ENCODE data around the gene BICDL2.

BICDL2 gene

GRCh38 chr16:3017794-3018506, 18.8 kb downstream of the BICDL2 start, which contains the start of gene CLDN6:
Gene CLDN6 (minus strand): TSS chr16:3018183. CDS start chr16:3016021, 2,162 bp downstream.
- POLR2A ChIA-PET, result interaction anchor here (1.0 to 7.2 kb wide), 8 partner anchors 8 to 117 kb away, joined by 3 to 60 read pairs (median 9); partner anchors contain the start of genes ZNF205 and ZNF213
- TF ChIP-seq TARDBP (IDR thresholded peaks at IDR 0.05) (no peak), ELF4 (IDR thresholded peaks at IDR 0.05) (no peak), LEF1 (IDR thresholded peaks at IDR 0.05; ENCODE audit: borderline replicate concordance) (no peak), CTBP1 (IDR thresholded peaks at IDR 0.05; ENCODE audit: borderline replicate concordance) (no peak), BHLHE40 (IDR thresholded peaks at IDR 0.05; ENCODE audit: borderline replicate concordance) (no peak), NFRKB (IDR thresholded peaks at IDR 0.05) (no peak), SUZ12 (IDR thresholded peaks at IDR 0.05) (no peak), FOXM1 (IDR thresholded peaks at IDR 0.05; ENCODE audit: borderline replicate concordance) (no peak), SP1 (IDR thresholded peaks at IDR 0.05) (no peak), L3MBTL2 (conservative IDR thresholded peaks at IDR 0.05) (no peak), PKNOX1 (IDR thresholded peaks at IDR 0.05) (no peak), FOXK2 (IDR thresholded peaks at IDR 0.05) (no peak), ZNF384 (IDR thresholded peaks at IDR 0.05) (no peak), HDGF (IDR thresholded peaks at IDR 0.05; ENCODE audit: borderline replicate concordance) (no peak), ARNT (IDR thresholded peaks at IDR 0.05) (no peak)
- CTCF ChIA-PET, result interaction anchor here (0.5 to 1.2 kb wide), 17 partner anchors 8 to 114 kb away, joined by 3 to 13 read pairs (median 4); partner anchors contain the start of gene PKMYT1
- DNase-seq (ENCODE audit: extremely low spot score), result peak; percentile 73

DNA sequence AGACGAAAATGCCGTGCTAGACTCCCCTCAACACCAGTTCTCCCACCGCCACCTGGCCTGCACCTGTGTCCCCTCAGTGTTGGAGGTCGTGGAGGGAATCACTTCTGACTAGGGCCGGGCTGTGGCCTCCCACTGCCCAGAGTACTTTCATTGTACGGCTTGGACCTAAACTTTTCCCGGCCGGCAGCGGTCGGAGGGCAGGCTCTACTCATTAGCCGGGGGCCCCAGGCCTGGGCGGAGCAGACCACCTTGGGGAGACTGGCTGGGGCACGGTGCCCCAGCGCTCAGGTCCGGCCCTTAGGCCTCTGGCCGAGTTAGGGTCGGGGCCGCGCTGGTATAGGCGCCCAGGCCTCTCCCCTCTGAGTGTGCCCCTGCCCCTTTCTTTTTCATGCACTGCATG, 19.4 kb downstream of the BICDL2 start:
- CTCF ChIA-PET, result no interaction called here
- POLR2A ChIA-PET, result no interaction called here
- no peak for DNase-seq (ENCODE audit: extremely low spot score)
- no peak for TF ChIP-seq BHLHE40 (IDR thresholded peaks at IDR 0.05; ENCODE audit: borderline replicate concordance)
- TF ChIP-seq ARNT (IDR thresholded peaks at IDR 0.05), result no peak
- no peak for TF ChIP-seq FOXA1 (IDR thresholded peaks at IDR 0.05)
- no peak for TF ChIP-seq SP1 (IDR thresholded peaks at IDR 0.05)
- TF ChIP-seq FOXM1 (IDR thresholded peaks at IDR 0.05; ENCODE audit: borderline replicate concordance), result no peak
- TF ChIP-seq PKNOX1 (IDR thresholded peaks at IDR 0.05), result no peak
- no peak for TF ChIP-seq ZNF384 (IDR thresholded peaks at IDR 0.05)
- TF ChIP-seq NFRKB (IDR thresholded peaks at IDR 0.05), result no peak
- no peak for TF ChIP-seq FOXK2 (IDR thresholded peaks at IDR 0.05)
- TF ChIP-seq CTBP1 (IDR thresholded peaks at IDR 0.05; ENCODE audit: borderline replicate concordance), result no peak
- no peak for TF ChIP-seq LEF1 (IDR thresholded peaks at IDR 0.05; ENCODE audit: borderline replicate concordance)
- TF ChIP-seq L3MBTL2 (conservative IDR thresholded peaks at IDR 0.05), result no peak
- TF ChIP-seq HDGF (IDR thresholded peaks at IDR 0.05; ENCODE audit: borderline replicate concordance), result no peak
- TF ChIP-seq SUZ12 (IDR thresholded peaks at IDR 0.05), result no peak
- TF ChIP-seq ELF4 (IDR thresholded peaks at IDR 0.05), result no peak
- TF ChIP-seq TARDBP (IDR thresholded peaks at IDR 0.05), result no peak

DNA sequence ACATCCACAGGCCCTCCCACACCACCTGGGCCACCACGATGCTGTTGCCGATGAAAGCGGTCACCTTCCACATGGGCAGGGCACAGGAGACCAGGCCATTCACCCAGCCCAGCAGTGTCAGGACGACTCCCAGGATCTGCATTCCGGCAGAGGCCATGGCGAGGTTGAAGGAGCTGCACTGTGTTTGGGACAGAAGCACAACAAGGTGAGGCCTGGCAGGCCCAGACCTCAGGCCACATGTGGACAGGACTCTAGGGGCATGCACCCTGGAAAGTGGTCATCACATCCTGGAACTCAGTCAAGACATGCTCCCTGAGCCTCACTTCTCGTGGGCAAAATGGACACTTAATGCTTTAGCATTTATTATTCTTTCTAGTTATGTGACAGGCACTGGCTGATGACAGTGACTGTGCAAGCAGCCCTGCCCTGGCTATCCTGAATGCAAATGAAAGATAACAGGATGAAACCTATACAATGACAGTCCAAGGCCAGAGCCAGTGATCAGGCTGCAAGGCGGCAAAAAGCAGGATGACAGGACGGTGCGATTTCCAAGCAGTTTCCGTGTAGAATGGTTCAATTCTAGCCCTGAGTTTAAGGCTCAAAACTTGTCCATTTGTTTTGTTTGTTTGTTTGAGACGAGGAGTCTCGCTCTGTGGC, 20.8 kb downstream of the BICDL2 start:
- TF ChIP-seq CTBP1 (IDR thresholded peaks at IDR 0.05; ENCODE audit: borderline replicate concordance) (no peak), FOXM1 (IDR thresholded peaks at IDR 0.05; ENCODE audit: borderline replicate concordance) (no peak), FOXA1 (IDR thresholded peaks at IDR 0.05) (no peak), LEF1 (IDR thresholded peaks at IDR 0.05; ENCODE audit: borderline replicate concordance) (no peak), FOXK2 (IDR thresholded peaks at IDR 0.05) (no peak), PKNOX1 (IDR thresholded peaks at IDR 0.05) (no peak), NFRKB (IDR thresholded peaks at IDR 0.05) (no peak), SUZ12 (IDR thresholded peaks at IDR 0.05) (no peak), ELF4 (IDR thresholded peaks at IDR 0.05) (no peak), BHLHE40 (IDR thresholded peaks at IDR 0.05; ENCODE audit: borderline replicate concordance) (no peak), TARDBP (IDR thresholded peaks at IDR 0.05) (no peak), ARNT (IDR thresholded peaks at IDR 0.05) (no peak), L3MBTL2 (conservative IDR thresholded peaks at IDR 0.05) (no peak), ZNF384 (IDR thresholded peaks at IDR 0.05) (no peak), HDGF (IDR thresholded peaks at IDR 0.05; ENCODE audit: borderline replicate concordance) (no peak), SP1 (IDR thresholded peaks at IDR 0.05) (no peak)
- ChIA-PET POLR2A (no interaction called here), CTCF (no interaction called here)
- DNase-seq (ENCODE audit: extremely low spot score), result no peak

- POLR2A ChIA-PET, result no interaction called here
- CTCF ChIA-PET, result no interaction called here
- TF ChIP-seq FOXM1 (IDR thresholded peaks at IDR 0.05; ENCODE audit: borderline replicate concordance) (no peak), SUZ12 (IDR thresholded peaks at IDR 0.05) (no peak), L3MBTL2 (conservative IDR thresholded peaks at IDR 0.05) (no peak), SP1 (IDR thresholded peaks at IDR 0.05) (no peak), HDGF (IDR thresholded peaks at IDR 0.05; ENCODE audit: borderline replicate concordance) (no peak), FOXK2 (IDR thresholded peaks at IDR 0.05) (no peak), ARNT (IDR thresholded peaks at IDR 0.05) (no peak), LEF1 (IDR thresholded peaks at IDR 0.05; ENCODE audit: borderline replicate concordance) (no peak), ELF4 (IDR thresholded peaks at IDR 0.05) (no peak), NFRKB (IDR thresholded peaks at IDR 0.05) (no peak), TARDBP (IDR thresholded peaks at IDR 0.05) (no peak), BHLHE40 (IDR thresholded peaks at IDR 0.05; ENCODE audit: borderline replicate concordance) (no peak), FOXA1 (IDR thresholded peaks at IDR 0.05) (no peak), CTBP1 (IDR thresholded peaks at IDR 0.05; ENCODE audit: borderline replicate concordance) (no peak), ZNF384 (IDR thresholded peaks at IDR 0.05) (no peak), PKNOX1 (IDR thresholded peaks at IDR 0.05) (no peak)
- no peak for DNase-seq (ENCODE audit: extremely low spot score)
Observed at GRCh38 chr16:3014971-3015370, 21.8 kb downstream of the BICDL2 start.
